Measurements from ENCODE around the gene GP2. TPM values are rescaled to one million over a fixed set of nuclear protein-coding genes. Genes with fewer than 3 reads are reported as not detected.

The GP2 gene
- total and polyA plus RNA-seq, 2 of the 4 experiments (the other 2 are of a cell fraction): not detected

DNA sequence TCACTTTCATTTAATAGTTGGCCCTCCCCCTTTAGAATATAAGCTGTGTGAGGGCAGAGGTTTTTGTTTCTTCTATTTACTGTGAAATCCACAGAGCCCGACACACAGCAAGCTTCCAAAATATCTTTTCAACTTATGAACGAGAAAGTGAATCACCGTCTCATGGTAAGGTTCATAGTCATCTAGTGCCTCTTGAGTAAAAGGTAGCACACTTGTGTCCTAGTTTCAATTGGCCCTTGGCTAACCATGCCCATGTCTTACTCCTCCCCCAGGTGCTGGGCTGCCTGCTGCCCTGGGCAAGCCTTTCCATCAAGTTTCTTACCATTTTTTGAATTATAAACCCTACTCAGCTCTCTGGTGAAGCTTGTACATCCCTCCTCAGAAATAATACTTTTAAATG is 12.4 kb upstream of the GP2 start:
- Histone ChIP-seq H4K20me1 (ENCODE audit: insufficient read depth, low read length) (no peaks in the 10 kb centered on the region), H2BK20ac (ENCODE audit: low read depth, low read length) (no peak overlapping the region), H2AK9ac (replicated peaks; ENCODE audit: low read depth, low read length, poor library complexity) (no peak overlapping the region), H3K79me1 (ENCODE audit: low read depth in 1 of 2, low read length in 2 of 2) (no peaks in the 10 kb centered on the region), H4K8ac (ENCODE audit: low read depth in 2 of 2, low read length in 2 of 2) (no peak overlapping the region), H3K4me1 (ENCODE audit: control insufficient read depth, insufficient read depth, low read length) (no peaks in the 10 kb centered on the region), H3K27ac (ENCODE audit: insufficient read depth, low read length) (no peak overlapping the region), H3K4me2 (ENCODE audit: low read depth, low read length) (no peak overlapping the region), H4K5ac (ENCODE audit: low read depth, low read length) (no peak overlapping the region), H3K4ac (ENCODE audit: low read depth, low read length) (no peak overlapping the region), H2BK120ac (ENCODE audit: low read depth, low read length) (no peak overlapping the region), H3K56ac (ENCODE audit: extremely low read depth, insufficient read depth, low read length) (no peak overlapping the region), H3K14ac (replicated peaks; ENCODE audit: low read depth, low read length) (no peak overlapping the region), H3K18ac (ENCODE audit: low read depth, low read length) (no peak overlapping the region), H3K27me3 (ENCODE audit: control insufficient read depth, insufficient read depth, low read length) (no peaks in the 10 kb centered on the region), H2BK5ac (ENCODE audit: low read depth, low read length, poor library complexity, severe bottlenecking) (no peak overlapping the region), H3K9me3 (ENCODE audit: control insufficient read depth, insufficient read depth, low read length) (peaks cover 12% of the 10 kb centered on the region; the same call in 1 of the 2 replicates), H2AK5ac (ENCODE audit: low read depth, low read length) (no peak overlapping the region), H3K9me1 (ENCODE audit: insufficient read depth, low read length) (no peaks in the 10 kb centered on the region), H3K36me3 (ENCODE audit: control insufficient read depth, insufficient read depth, low read length) (no peaks in the 10 kb centered on the region), H3K4me3 (ENCODE audit: insufficient read depth, low read depth, low read length) (no peak overlapping the region), H3K23ac (ENCODE audit: low read depth, low read length) (no peak overlapping the region), H4K91ac (ENCODE audit: insufficient read depth, low read depth, low read length) (no peak overlapping the region), H2AFZ (replicated peaks; ENCODE audit: low read length, poor library complexity) (no peak overlapping the region), H3K9ac (ENCODE audit: low read depth, low read length) (no peak overlapping the region), H2BK15ac (ENCODE audit: low read depth, low read length) (no peak overlapping the region)
- dilution Hi-C loops (cut with HindIII; ENCODE audit: low sequenced_read_pairs, unreplicated experiment): no loop called here
- intact Hi-C loops (cut with micrococcal nuclease): no loop called here
- ChIA-PET POLR2A (ENCODE audit: unreplicated experiment) (no interaction called here), CTCF (interaction anchor here (1.2 kb wide), 1 partner anchor 432 kb away, joined by 4 read pairs; no protein-coding TSS in a partner anchor)
- in situ Hi-C loops (cut with MboI; ENCODE audit: low sequenced_read_pairs): loop anchor here (25.0 kb wide), 1 partner anchor 177 kb away; no protein-coding TSS in a partner anchor
- WGBS, 2 experiments (ENCODE audit: extremely low coverage in 2 of 2, insufficient read length in 1 of 2): no CpG with 5 or more reads among the region's 3 CpGs
- DNase-seq: no peak
- TF ChIP-seq POLR2A (IDR thresholded peaks at IDR 0.05; ENCODE audit: low read depth, low read length) (no peak), RCOR1 (IDR thresholded peaks at IDR 0.05; ENCODE audit: insufficient replicate concordance, low read length) (no peak), MAFK (IDR thresholded peaks at IDR 0.05; ENCODE audit: low read depth, low read length) (no peak), RFX5 (IDR thresholded peaks at IDR 0.05; ENCODE audit: low read depth, low read length) (no peak), CEBPB (IDR thresholded peaks at IDR 0.05; ENCODE audit: low read depth, low read length) (no peak), BHLHE40 (IDR thresholded peaks at IDR 0.05; ENCODE audit: low read depth, low read length) (no peak), RAD21 (IDR thresholded peaks at IDR 0.05; ENCODE audit: low read length) (no peak), MXI1 (IDR thresholded peaks at IDR 0.05; ENCODE audit: borderline replicate concordance, low read depth, low read length) (no peak), FOS (IDR thresholded peaks at IDR 0.05; ENCODE audit: low read depth, low read length) (no peak), SMC3 (IDR thresholded peaks at IDR 0.05; ENCODE audit: low read depth, low read length) (no peak)
- TF ChIP-seq, protein P1, sequence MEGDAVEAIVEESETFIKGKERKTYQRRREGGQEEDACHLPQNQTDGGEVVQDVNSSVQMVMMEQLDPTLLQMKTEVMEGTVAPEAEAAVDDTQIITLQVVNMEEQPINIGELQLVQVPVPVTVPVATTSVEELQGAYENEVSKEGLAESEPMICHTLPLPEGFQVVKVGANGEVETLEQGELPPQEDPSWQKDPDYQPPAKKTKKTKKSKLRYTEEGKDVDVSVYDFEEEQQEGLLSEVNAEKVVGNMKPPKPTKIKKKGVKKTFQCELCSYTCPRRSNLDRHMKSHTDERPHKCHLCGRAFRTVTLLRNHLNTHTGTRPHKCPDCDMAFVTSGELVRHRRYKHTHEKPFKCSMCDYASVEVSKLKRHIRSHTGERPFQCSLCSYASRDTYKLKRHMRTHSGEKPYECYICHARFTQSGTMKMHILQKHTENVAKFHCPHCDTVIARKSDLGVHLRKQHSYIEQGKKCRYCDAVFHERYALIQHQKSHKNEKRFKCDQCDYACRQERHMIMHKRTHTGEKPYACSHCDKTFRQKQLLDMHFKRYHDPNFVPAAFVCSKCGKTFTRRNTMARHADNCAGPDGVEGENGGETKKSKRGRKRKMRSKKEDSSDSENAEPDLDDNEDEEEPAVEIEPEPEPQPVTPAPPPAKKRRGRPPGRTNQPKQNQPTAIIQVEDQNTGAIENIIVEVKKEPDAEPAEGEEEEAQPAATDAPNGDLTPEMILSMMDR (conservative IDR thresholded peaks at IDR 0.05; ENCODE audit: low read depth, low read length): no peak
- TF ChIP-seq, protein P2, sequence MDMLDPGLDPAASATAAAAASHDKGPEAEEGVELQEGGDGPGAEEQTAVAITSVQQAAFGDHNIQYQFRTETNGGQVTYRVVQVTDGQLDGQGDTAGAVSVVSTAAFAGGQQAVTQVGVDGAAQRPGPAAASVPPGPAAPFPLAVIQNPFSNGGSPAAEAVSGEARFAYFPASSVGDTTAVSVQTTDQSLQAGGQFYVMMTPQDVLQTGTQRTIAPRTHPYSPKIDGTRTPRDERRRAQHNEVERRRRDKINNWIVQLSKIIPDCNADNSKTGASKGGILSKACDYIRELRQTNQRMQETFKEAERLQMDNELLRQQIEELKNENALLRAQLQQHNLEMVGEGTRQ (IDR thresholded peaks at IDR 0.05; ENCODE audit: low read depth, low read length): no peak
- no peak for ATAC-seq (ENCODE audit: low read depth)
- BruUV-seq (replicated peaks): no TSS peak
